ENCODE measurements around the gene PRELID1. TPM values are rescaled to one million over a fixed set of nuclear protein-coding genes. Genes with fewer than 3 reads are reported as not detected.

Gene PRELID1
- total and polyA plus RNA-seq, 10 of the 15 experiments (the other 5 are each of a cell fraction or from before 2014, with no cell fraction given) = 30.9 to 584 (median 254) TPM

DNA sequence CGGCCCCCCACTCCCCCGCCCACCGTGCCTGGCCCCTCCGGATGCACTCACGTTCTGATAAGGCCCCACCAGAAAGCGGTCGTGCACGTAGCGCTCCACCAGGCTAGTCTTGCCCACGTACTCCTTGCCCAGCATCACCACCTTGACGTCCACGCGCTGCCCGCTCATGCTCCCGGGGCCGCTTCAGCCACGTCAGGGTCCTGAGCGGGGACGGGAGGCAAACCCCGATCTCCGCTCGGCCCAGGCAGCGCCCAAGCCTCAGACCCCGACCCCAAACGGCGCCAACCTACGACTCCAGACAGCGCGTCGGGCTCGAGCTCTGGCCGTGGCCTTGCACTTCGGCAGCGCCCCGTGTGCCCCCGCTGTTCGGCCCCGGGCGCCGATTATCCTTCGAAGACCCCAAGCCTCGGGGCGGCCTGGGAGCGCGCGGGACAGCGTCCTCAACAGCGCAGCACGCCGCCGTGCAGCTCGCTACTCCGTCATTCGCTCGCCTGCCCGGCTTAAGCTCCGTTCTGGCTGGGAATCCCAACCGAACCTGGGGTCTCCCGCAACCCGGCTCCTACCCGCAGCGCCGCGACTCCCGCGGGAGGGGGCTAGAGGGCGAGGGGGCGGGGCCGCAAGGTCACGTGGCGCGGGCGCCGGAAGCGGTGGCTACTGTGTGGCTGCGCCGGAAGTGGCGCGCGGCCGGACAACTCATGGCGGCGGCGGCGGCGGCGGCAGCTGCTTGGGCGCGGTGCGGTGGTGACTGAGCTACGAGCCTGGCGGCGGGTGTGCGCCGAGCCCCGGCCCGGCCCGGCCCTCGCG lies at the start of gene PRELID1, which contains the start of gene RAB24 (continued):
- TF ChIP-seq, protein P1, sequence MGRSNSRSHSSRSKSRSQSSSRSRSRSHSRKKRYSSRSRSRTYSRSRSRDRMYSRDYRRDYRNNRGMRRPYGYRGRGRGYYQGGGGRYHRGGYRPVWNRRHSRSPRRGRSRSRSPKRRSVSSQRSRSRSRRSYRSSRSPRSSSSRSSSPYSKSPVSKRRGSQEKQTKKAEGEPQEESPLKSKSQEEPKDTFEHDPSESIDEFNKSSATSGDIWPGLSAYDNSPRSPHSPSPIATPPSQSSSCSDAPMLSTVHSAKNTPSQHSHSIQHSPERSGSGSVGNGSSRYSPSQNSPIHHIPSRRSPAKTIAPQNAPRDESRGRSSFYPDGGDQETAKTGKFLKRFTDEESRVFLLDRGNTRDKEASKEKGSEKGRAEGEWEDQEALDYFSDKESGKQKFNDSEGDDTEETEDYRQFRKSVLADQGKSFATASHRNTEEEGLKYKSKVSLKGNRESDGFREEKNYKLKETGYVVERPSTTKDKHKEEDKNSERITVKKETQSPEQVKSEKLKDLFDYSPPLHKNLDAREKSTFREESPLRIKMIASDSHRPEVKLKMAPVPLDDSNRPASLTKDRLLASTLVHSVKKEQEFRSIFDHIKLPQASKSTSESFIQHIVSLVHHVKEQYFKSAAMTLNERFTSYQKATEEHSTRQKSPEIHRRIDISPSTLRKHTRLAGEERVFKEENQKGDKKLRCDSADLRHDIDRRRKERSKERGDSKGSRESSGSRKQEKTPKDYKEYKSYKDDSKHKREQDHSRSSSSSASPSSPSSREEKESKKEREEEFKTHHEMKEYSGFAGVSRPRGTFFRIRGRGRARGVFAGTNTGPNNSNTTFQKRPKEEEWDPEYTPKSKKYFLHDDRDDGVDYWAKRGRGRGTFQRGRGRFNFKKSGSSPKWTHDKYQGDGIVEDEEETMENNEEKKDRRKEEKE (IDR thresholded peaks at IDR 0.05) = 0 out of 2 replicates have a peak, but pooled peaks have one; percentile 42
- TF ChIP-seq ZNF274 (IDR thresholded peaks at IDR 0.05; ENCODE audit: insufficient read depth, insufficient read length) (no peak), ASH2L (IDR thresholded peaks at IDR 0.05; ENCODE audit: borderline replicate concordance, low read depth) (no peak; the same call in 1 of the 2 replicates), RUNX3 (IDR thresholded peaks at IDR 0.05; ENCODE audit: low read length) (peak; percentile 56), MEF2B (IDR thresholded peaks at IDR 0.05; ENCODE audit: partially characterized antibody, poor library complexity, severe bottlenecking) (peak; percentile 18), NFIC (IDR thresholded peaks at IDR 0.05; ENCODE audit: low read depth, low read length) (no peak), KLF5 (IDR thresholded peaks at IDR 0.05; ENCODE audit: partially characterized antibody) (no peak), CHD1 (IDR thresholded peaks at IDR 0.05; ENCODE audit: low read depth, low read length) (no peak), EP300 (IDR thresholded peaks at IDR 0.05; ENCODE audit: borderline replicate concordance in 1 of 2, control insufficient read depth in 1 of 2, low read depth in 2 of 2, low read length in 2 of 2) (no peak), IRF4 (IDR thresholded peaks at IDR 0.05; ENCODE audit: low read depth, low read length) (no peak), POLR2AphosphoS5 (IDR thresholded peaks at IDR 0.05; ENCODE audit: low read length) (peak; percentile 39; the same call in 1 of the 2 replicates), RFX5 (IDR thresholded peaks at IDR 0.05; ENCODE audit: low read depth, low read length) (no peak), KDM1A (IDR thresholded peaks at IDR 0.05; ENCODE audit: borderline replicate concordance) (no peak), RAD21 (IDR thresholded peaks at IDR 0.05; ENCODE audit: insufficient read depth, low read depth, low read length) (no peak), MEF2A (IDR thresholded peaks at IDR 0.05; ENCODE audit: insufficient read depth, low read depth, low read length) (no peak), CREM (IDR thresholded peaks at IDR 0.05; ENCODE audit: low read depth) (peak; percentile 61; the same call in 1 of the 2 replicates)
- TF ChIP-seq, protein P2, sequence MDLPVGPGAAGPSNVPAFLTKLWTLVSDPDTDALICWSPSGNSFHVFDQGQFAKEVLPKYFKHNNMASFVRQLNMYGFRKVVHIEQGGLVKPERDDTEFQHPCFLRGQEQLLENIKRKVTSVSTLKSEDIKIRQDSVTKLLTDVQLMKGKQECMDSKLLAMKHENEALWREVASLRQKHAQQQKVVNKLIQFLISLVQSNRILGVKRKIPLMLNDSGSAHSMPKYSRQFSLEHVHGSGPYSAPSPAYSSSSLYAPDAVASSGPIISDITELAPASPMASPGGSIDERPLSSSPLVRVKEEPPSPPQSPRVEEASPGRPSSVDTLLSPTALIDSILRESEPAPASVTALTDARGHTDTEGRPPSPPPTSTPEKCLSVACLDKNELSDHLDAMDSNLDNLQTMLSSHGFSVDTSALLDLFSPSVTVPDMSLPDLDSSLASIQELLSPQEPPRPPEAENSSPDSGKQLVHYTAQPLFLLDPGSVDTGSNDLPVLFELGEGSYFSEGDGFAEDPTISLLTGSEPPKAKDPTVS (IDR thresholded peaks at IDR 0.05; ENCODE audit: low read depth, low read length) = no peak
- TF ChIP-seq, protein P3, sequence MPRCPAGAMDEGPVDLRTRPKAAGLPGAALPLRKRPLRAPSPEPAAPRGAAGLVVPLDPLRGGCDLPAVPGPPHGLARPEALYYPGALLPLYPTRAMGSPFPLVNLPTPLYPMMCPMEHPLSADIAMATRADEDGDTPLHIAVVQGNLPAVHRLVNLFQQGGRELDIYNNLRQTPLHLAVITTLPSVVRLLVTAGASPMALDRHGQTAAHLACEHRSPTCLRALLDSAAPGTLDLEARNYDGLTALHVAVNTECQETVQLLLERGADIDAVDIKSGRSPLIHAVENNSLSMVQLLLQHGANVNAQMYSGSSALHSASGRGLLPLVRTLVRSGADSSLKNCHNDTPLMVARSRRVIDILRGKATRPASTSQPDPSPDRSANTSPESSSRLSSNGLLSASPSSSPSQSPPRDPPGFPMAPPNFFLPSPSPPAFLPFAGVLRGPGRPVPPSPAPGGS (IDR thresholded peaks at IDR 0.05; ENCODE audit: borderline replicate concordance, insufficient read depth, low read depth, low read length, poor library complexity, severe bottlenecking) = peak; percentile 57
- TF ChIP-seq, protein P4, sequence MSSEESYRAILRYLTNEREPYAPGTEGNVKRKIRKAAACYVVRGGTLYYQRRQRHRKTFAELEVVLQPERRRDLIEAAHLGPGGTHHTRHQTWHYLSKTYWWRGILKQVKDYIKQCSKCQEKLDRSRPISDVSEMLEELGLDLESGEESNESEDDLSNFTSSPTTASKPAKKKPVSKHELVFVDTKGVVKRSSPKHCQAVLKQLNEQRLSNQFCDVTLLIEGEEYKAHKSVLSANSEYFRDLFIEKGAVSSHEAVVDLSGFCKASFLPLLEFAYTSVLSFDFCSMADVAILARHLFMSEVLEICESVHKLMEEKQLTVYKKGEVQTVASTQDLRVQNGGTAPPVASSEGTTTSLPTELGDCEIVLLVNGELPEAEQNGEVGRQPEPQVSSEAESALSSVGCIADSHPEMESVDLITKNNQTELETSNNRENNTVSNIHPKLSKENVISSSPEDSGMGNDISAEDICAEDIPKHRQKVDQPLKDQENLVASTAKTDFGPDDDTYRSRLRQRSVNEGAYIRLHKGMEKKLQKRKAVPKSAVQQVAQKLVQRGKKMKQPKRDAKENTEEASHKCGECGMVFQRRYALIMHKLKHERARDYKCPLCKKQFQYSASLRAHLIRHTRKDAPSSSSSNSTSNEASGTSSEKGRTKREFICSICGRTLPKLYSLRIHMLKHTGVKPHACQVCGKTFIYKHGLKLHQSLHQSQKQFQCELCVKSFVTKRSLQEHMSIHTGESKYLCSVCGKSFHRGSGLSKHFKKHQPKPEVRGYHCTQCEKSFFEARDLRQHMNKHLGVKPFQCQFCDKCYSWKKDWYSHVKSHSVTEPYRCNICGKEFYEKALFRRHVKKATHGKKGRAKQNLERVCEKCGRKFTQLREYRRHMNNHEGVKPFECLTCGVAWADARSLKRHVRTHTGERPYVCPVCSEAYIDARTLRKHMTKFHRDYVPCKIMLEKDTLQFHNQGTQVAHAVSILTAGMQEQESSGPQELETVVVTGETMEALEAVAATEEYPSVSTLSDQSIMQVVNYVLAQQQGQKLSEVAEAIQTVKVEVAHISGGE (CRISPR knock-in tag; IDR thresholded peaks at IDR 0.05) = no peak
